ENCODE measurements around the gene RRN3.
A peak's percentile ranks its signal among the peaks of the same experiment; 100 is the strongest.
"Not testable (repeated sequence)": the region's sequence is repeated elsewhere in the genome, so short reads cannot be mapped to it uniquely, and the experiment has no call there.

DNA sequence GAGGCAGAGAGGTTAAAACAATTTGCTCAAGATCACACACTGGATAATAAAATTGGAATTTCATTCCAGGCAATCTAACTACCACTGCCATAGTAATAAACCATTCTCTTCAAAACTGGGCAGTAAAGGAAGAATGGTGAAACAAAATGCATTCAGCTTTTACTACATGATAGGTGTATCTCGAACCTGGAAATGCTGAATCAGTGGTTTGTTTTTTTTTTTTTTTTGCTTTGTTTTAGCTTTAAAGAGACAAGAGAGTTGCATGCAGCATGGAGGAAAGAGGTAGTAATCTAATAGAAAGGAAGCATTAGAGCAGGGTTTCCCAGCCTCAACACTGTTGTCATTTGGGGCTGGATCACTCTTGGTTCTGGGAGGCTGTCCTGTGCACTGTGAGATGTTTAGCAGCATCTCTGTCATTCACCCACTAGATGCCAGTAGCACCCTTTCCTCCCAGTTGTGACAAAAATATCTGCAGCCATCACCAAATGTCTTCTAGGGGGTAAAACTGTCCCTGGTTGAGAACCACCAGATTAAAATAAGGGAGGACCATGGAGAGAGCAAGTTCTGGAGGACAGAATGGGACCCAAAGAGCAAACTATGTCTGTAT is 3.3 kb downstream of the RRN3 start:
- TF ChIP-seq, protein P1, sequence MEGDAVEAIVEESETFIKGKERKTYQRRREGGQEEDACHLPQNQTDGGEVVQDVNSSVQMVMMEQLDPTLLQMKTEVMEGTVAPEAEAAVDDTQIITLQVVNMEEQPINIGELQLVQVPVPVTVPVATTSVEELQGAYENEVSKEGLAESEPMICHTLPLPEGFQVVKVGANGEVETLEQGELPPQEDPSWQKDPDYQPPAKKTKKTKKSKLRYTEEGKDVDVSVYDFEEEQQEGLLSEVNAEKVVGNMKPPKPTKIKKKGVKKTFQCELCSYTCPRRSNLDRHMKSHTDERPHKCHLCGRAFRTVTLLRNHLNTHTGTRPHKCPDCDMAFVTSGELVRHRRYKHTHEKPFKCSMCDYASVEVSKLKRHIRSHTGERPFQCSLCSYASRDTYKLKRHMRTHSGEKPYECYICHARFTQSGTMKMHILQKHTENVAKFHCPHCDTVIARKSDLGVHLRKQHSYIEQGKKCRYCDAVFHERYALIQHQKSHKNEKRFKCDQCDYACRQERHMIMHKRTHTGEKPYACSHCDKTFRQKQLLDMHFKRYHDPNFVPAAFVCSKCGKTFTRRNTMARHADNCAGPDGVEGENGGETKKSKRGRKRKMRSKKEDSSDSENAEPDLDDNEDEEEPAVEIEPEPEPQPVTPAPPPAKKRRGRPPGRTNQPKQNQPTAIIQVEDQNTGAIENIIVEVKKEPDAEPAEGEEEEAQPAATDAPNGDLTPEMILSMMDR (conservative IDR thresholded peaks at IDR 0.05 in 1 of 2, IDR thresholded peaks at IDR 0.05 in 1 of 2; ENCODE audit: extremely low read depth in 1 of 2, insufficient read depth in 1 of 2, low read depth in 1 of 2, low read length in 2 of 2): peak in 1 of 2 donors; percentile 6
- not testable (repeated sequence) for TF ChIP-seq EZH2 (IDR thresholded peaks at IDR 0.05; ENCODE audit: borderline replicate concordance, low read length)

Data from mammary epithelial cell (primary cell).